ENCODE measurements around the gene PPFIA3. TPM values are rescaled to one million over a fixed set of nuclear protein-coding genes. Genes with fewer than 3 reads are reported as not detected.
"Not testable (repeated sequence)": the region's sequence is repeated elsewhere in the genome, so short reads cannot be mapped to it uniquely, and the experiment has no call there.

PPFIA3 gene
- total and polyA plus RNA-seq, 5 donors from 2014 or later = 0.11 to 2.6 (median 0.17) TPM; not detected in 1

DNA sequence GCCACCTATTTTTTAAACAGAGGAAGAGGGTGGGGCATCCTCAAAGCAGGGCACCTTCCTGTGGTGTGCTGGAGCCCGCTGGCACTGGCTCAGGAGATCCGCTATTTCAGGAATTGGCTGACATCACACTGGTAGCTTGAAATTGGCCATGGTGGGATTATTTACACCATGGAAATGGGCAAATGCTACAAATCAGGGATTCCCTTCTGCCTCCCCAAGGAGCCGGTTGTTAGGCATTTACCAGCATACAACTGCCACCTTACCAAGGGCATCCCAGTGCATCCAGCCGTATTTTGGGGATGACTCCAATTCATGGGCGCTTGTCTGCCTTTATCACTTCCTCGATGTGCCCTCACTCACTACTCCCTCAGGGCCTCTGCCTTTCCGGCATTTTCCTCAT, 21.6 kb downstream of the PPFIA3 start:
- no peaks in the 10 kb centered on the region for H3K27me3 ChIP-seq (ENCODE audit: control insufficient read depth, insufficient read depth, low read length)

DNA sequence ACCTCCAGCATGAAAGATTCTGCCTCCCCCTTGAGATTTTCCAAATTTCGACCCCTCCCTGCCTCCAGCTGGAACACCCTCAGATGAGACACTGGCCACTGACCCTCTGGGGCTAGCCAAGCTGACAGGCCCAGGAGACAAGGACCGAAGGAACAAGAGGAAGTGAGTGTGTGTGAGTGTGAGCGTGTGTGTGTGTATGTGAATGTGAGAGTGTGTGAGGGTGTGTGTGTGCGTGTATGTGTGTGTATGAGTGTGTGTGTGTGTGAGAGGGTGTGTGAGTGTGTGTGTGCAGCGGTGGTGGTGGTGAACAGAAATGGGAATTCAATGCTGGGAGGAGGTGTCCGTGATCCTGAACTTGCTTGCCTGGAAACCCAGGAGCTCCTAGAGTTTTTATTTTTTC, 22.0 kb downstream of the PPFIA3 start:
- Histone ChIP-seq H3K27ac (ENCODE audit: insufficient read depth, low read length, poor library complexity, severe bottlenecking) (no peak overlapping the region), H3K4me1 (ENCODE audit: control insufficient read depth, insufficient read depth, low read length, poor library complexity, severe bottlenecking) (peaks cover 16% of the 10 kb centered on the region), H3K36me3 (ENCODE audit: control insufficient read depth, insufficient read depth, low read length) (no peaks in the 10 kb centered on the region), H3K27me3 (ENCODE audit: control insufficient read depth, insufficient read depth, low read length) (no peaks in the 10 kb centered on the region), H3K4me3 (ENCODE audit: low read depth, low read length) (no peak overlapping the region), H3K9me3 (ENCODE audit: control insufficient read depth in 2 of 2, low read length in 2 of 2) (no peaks in the 10 kb centered on the region)
- H3K27me3 Mint-ChIP-seq = peaks cover 31% of the 10 kb centered on the region
- no peaks in the 10 kb centered on the region for H3K9me3 Mint-ChIP-seq
- ATAC-seq (ENCODE audit: low read depth in 2 of 2) (no peak), DNase-seq (no peak)
- H3K27ac Mint-ChIP-seq = peak overlapping the region in 1 of 3 donors; percentile 92
- no peak overlapping the region for H3K4me3 Mint-ChIP-seq
- H3K4me1 Mint-ChIP-seq = peaks cover 0 to 18% (median 14%) of the 10 kb centered on the region in 4 donors
- peaks cover 3% of the 10 kb centered on the region for H3K36me3 Mint-ChIP-seq

More for the DNA sequence above, 21.6 kb downstream of the PPFIA3 start:
- Mint-ChIP-seq H3K27ac (peak overlapping the region in 1 of 3 donors; percentile 92), H3K27me3 (peaks cover 27% of the 10 kb centered on the region), H3K9me3 (no peaks in the 10 kb centered on the region), H3K4me3 (no peak overlapping the region), H3K4me1 (peaks cover 0 to 14% (median 14%) of the 10 kb centered on the region in 4 donors), H3K36me3 (peaks cover 3% of the 10 kb centered on the region)
- Histone ChIP-seq H3K9me3 (ENCODE audit: control insufficient read depth in 2 of 2, low read length in 2 of 2) (no peaks in the 10 kb centered on the region), H3K4me3 (ENCODE audit: low read depth, low read length) (no peak overlapping the region), H3K36me3 (ENCODE audit: control insufficient read depth, insufficient read depth, low read length) (no peaks in the 10 kb centered on the region), H3K4me1 (ENCODE audit: control insufficient read depth, insufficient read depth, low read length, poor library complexity, severe bottlenecking) (peaks cover 13% of the 10 kb centered on the region), H3K27ac (ENCODE audit: insufficient read depth, low read length, poor library complexity, severe bottlenecking) (no peak overlapping the region)
- ATAC-seq (ENCODE audit: low read depth in 2 of 2) (no peak), DNase-seq (no peak)

DNA sequence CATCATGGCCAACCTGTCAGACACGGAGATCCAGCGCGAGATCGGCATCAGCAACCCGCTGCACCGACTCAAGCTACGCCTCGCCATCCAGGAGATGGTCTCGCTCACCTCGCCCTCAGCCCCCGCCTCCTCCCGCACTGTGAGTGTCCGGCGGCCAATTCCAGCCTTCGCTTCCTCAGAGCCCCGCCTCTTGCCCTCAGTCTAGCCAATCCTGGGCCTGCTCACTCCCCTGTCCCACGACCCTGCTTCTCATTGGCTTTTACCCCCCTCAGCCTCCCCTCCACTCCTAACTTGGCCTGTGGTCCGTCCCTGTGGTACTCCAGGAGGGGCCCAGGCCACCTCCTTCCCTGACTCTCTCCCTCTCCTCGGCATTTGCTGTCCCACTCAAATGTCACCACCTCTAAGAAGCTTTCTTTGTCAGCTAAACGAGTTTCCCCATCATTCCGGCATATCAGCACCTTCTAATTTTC, 23.6 kb downstream of the PPFIA3 start:
- ATAC-seq (ENCODE audit: low read depth in 2 of 2) (peak; percentile 75 to 77), DNase-seq (peak in 1 of 3 donors; percentile 82)
- no peak overlapping the region for H3K27ac ChIP-seq (ENCODE audit: insufficient read depth, low read length, poor library complexity, severe bottlenecking)
- H3K4me3 Mint-ChIP-seq = peak overlapping the region in 2 of 4 donors; percentile 31 to 80
- H3K36me3 Mint-ChIP-seq = peaks cover 3% of the 10 kb centered on the region
- peaks cover 0 to 19% (median 14%) of the 10 kb centered on the region in 4 donors for H3K4me1 Mint-ChIP-seq
- H3K4me1 ChIP-seq (ENCODE audit: control insufficient read depth, insufficient read depth, low read length, poor library complexity, severe bottlenecking) = peaks cover 16% of the 10 kb centered on the region
- H3K27me3 ChIP-seq (ENCODE audit: control insufficient read depth, insufficient read depth, low read length) = peaks cover 7% of the 10 kb centered on the region
- peak overlapping the region in 1 of 3 donors; percentile 25 for H3K27ac Mint-ChIP-seq
- peaks cover 47% of the 10 kb centered on the region for H3K27me3 Mint-ChIP-seq
- no peaks in the 10 kb centered on the region for H3K9me3 Mint-ChIP-seq
- H3K36me3 ChIP-seq (ENCODE audit: control insufficient read depth, insufficient read depth, low read length) = no peaks in the 10 kb centered on the region
- no peak overlapping the region for H3K4me3 ChIP-seq (ENCODE audit: low read depth, low read length)
- no peaks in the 10 kb centered on the region for H3K9me3 ChIP-seq (ENCODE audit: control insufficient read depth in 2 of 2, low read length in 2 of 2)

DNA sequence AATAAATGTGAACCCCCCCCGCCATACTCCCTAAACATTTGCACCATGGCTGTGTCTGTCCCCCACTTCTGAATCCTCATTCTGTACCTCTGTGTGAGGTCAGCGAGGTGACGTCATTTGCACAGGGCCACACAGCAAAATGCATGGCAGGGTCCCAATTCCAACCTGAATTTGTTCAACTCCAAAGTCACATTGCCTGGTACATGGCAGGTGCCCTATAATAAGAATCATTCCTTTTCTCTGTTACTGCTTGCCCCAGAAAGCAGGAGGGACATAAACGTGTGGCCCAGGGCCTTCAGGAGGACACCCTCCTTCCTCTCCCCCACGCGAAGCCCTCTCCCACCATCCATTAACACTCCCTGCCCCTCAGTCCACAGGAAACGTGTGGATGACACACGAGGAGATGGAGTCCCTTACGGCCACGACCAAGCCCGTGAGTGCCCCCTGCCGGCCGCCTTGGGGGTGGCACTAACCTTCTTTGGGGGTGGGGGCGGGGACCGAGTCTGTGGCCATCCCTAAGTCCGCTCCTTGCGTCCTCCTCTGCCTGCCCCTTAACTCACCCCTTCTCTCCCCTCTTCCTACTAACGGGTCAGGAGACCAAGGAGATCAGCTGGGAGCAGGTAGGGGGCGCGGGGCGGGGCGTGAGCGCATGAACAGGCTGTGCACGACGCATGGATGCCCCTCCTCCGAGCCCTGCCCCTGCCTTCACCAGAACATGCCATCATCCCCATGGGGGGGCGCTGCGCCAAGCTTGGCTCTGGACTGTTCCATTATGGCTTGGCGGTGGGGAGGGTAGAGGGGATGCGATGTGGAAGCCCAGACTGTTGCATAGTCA, 26.4 kb downstream of the PPFIA3 start:
- no peak overlapping the region for H3K4me3 ChIP-seq (ENCODE audit: low read depth, low read length)
- H3K9me3 ChIP-seq (ENCODE audit: control insufficient read depth in 2 of 2, low read length in 2 of 2) = peaks cover 0 to 4% of the 10 kb centered on the region in 2 experiments
- peaks cover 0 to 44% (median 27%) of the 10 kb centered on the region in 4 donors for H3K4me1 Mint-ChIP-seq
- no peaks in the 10 kb centered on the region for H3K9me3 Mint-ChIP-seq
- H3K4me3 Mint-ChIP-seq = peak overlapping the region in 1 of 4 donors; percentile 8
- H3K4me1 ChIP-seq (ENCODE audit: control insufficient read depth, insufficient read depth, low read length, poor library complexity, severe bottlenecking) = peaks cover 37% of the 10 kb centered on the region
- H3K27me3 ChIP-seq (ENCODE audit: control insufficient read depth, insufficient read depth, low read length) = peaks cover 13% of the 10 kb centered on the region
- ATAC-seq (ENCODE audit: low read depth in 2 of 2) (peak; percentile 45 to 51), DNase-seq (peak; percentile 64 to 72 (median 71))
- peaks cover 72% of the 10 kb centered on the region for H3K27me3 Mint-ChIP-seq
- no peaks in the 10 kb centered on the region for H3K36me3 ChIP-seq (ENCODE audit: control insufficient read depth, insufficient read depth, low read length)
- H3K27ac ChIP-seq (ENCODE audit: insufficient read depth, low read length, poor library complexity, severe bottlenecking) = no peak overlapping the region
- peak overlapping the region in 2 of 3 donors; percentile 19 to 84 for H3K27ac Mint-ChIP-seq
- peaks cover 3% of the 10 kb centered on the region for H3K36me3 Mint-ChIP-seq

DNA sequence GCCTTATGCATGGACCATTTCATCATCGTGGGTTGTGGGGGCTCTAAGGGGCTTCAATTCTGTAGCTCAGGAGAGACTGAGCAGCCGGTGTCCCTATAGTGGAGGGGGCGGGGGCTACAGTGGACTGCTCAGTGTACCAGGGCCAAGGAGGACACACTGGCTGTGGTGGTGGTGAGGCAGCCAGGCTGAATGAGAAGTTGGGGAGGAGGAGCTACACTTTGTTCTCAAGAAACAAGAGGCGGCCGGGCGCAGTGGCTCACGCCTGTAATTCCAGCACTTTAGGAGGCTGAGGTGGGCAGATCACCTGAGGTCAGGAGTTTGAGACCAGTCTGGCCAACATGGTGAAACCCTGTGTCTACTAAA, 27.0 kb downstream of the PPFIA3 start:
- H3K9me3 Mint-ChIP-seq; H3K4me3 Mint-ChIP-seq; DNase-seq; H3K27ac Mint-ChIP-seq; H3K36me3 ChIP-seq (ENCODE audit: control insufficient read depth, insufficient read depth, low read length); ATAC-seq (ENCODE audit: low read depth in 2 of 2); H3K27ac ChIP-seq (ENCODE audit: insufficient read depth, low read length, poor library complexity, severe bottlenecking); H3K4me3 ChIP-seq (ENCODE audit: low read depth, low read length); H3K36me3 Mint-ChIP-seq; H3K9me3 ChIP-seq (ENCODE audit: control insufficient read depth in 2 of 2, low read length in 2 of 2): not testable (repeated sequence)
- H3K27me3 ChIP-seq (ENCODE audit: control insufficient read depth, insufficient read depth, low read length) = peaks cover 18% of the 10 kb centered on the region
- H3K4me1 ChIP-seq (ENCODE audit: control insufficient read depth, insufficient read depth, low read length, poor library complexity, severe bottlenecking) = peaks cover 43% of the 10 kb centered on the region
- peaks cover 0 to 46% (median 27%) of the 10 kb centered on the region in 4 donors for H3K4me1 Mint-ChIP-seq
- H3K27me3 Mint-ChIP-seq = peaks cover 72% of the 10 kb centered on the region

DNA sequence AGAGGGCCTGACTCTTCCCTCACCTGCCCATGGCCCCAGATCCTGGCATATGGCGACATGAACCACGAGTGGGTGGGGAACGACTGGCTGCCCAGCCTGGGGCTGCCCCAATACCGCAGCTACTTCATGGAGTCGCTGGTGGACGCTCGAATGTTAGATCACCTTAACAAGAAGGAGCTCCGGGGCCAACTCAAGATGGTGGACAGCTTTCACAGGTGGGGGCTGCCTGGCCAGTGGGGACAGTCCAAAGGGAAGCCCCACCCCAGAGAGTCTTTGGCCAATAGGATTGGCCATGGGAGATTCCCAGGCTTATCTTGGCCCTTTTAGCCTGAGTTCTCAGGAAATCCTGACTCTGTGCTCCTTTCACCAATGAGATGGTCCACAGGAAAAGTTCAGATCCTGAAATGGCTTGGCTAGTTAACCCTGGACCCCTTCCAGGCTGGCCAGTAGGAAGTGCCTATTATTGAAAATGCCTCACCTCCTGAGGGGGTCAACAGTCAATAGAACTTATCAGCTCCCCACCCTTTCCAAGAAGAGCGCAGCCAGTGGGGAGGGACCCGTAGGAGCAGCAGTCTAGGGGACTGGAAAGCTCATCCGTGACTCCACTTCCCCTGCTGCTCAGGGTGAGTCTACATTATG, 28.8 kb downstream of the PPFIA3 start:
- no peak for DNase-seq
- peaks cover 0 to 4% (median 0%) of the 10 kb centered on the region in 7 donors for H3K9me3 Mint-ChIP-seq
- peak overlapping the region; percentile 13 to 89 (median 72) for H3K4me3 Mint-ChIP-seq
- H3K36me3 ChIP-seq (ENCODE audit: control insufficient read depth, insufficient read depth, low read length) = no peaks in the 10 kb centered on the region
- H3K4me3 ChIP-seq (ENCODE audit: low read depth, low read length) = no peak overlapping the region
- peaks cover 41% of the 10 kb centered on the region for H3K4me1 ChIP-seq (ENCODE audit: control insufficient read depth, insufficient read depth, low read length, poor library complexity, severe bottlenecking)
- H3K9me3 ChIP-seq (ENCODE audit: control insufficient read depth in 2 of 2, low read length in 2 of 2) = peaks cover 0 to 12% of the 10 kb centered on the region in 2 experiments
- H3K4me1 Mint-ChIP-seq = peaks cover 0 to 50% (median 24%) of the 10 kb centered on the region in 4 donors
- no peak overlapping the region for H3K27ac Mint-ChIP-seq
- peaks cover 3% of the 10 kb centered on the region for H3K36me3 Mint-ChIP-seq
- H3K27me3 ChIP-seq (ENCODE audit: control insufficient read depth, insufficient read depth, low read length) = peaks cover 20% of the 10 kb centered on the region
- no peak overlapping the region for H3K27ac ChIP-seq (ENCODE audit: insufficient read depth, low read length, poor library complexity, severe bottlenecking)
- no peak for ATAC-seq (ENCODE audit: low read depth in 2 of 2)
- peaks cover 83% of the 10 kb centered on the region for H3K27me3 Mint-ChIP-seq

DNA sequence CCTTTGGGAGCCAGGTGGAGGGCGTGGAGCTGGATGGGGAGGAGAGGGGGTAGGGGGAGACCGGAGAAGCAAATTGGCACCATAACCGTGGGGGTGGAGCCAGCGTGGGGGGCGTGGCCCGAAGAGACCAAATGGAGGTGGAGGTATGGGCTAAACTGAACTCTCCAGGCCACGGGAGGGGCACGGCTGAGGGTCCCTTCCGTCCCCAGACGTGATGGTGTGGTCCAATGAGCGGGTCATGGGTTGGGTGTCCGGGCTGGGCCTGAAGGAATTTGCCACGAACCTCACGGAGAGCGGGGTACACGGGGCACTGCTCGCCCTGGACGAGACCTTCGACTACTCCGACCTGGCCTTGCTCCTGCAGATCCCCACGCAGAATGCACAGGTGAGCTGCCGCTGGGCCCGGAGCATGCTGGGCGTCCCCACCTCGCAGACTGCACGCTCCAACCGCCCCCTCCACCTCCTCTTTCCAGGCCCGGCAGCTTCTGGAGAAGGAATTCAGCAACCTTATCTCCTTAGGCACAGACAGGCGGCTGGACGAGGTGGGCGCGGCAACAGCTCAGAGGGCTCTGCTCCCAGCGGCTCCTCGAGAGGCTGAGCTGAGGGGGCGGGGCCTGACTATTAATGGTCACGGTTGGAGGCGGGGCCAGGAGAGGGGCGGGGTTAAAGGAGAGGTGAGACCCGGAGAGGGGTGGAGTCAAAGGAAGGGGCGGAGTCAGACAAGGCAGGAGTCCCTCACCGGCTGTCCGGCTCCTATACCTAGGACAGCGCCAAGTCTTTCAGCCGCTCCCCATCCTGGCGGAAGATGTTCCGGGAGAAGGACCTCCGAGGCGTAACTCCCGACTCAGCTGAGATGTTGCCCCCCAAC, 29.7 kb downstream of the PPFIA3 start:
- Mint-ChIP-seq H3K4me1 (peaks cover 0 to 53% (median 25%) of the 10 kb centered on the region in 4 donors), H3K4me3 (peak overlapping the region; percentile 72 to 89 (median 79)), H3K27ac (peak overlapping the region in 1 of 3 donors; percentile 65), H3K36me3 (peaks cover 3% of the 10 kb centered on the region), H3K9me3 (peaks cover 0 to 7% (median 2%) of the 10 kb centered on the region in 7 donors), H3K27me3 (peaks cover 89% of the 10 kb centered on the region)
- ATAC-seq (ENCODE audit: low read depth in 2 of 2) (peak; percentile 41 to 47), DNase-seq (peak; percentile 60 to 70 (median 69))
- peaks cover 0 to 12% of the 10 kb centered on the region in 2 experiments for H3K9me3 ChIP-seq (ENCODE audit: control insufficient read depth in 2 of 2, low read length in 2 of 2)
- H3K27me3 ChIP-seq (ENCODE audit: control insufficient read depth, insufficient read depth, low read length) = peaks cover 20% of the 10 kb centered on the region
- peaks cover 41% of the 10 kb centered on the region for H3K4me1 ChIP-seq (ENCODE audit: control insufficient read depth, insufficient read depth, low read length, poor library complexity, severe bottlenecking)
- no peaks in the 10 kb centered on the region for H3K36me3 ChIP-seq (ENCODE audit: control insufficient read depth, insufficient read depth, low read length)
- H3K27ac ChIP-seq (ENCODE audit: insufficient read depth, low read length, poor library complexity, severe bottlenecking) = no peak overlapping the region
- H3K4me3 ChIP-seq (ENCODE audit: low read depth, low read length) = peak overlapping the region; percentile 32
